Amniotic epithelial cell (primary cell): Measurements from ENCODE around the gene TMEM120B.
"Not testable (repeated sequence)": the region's sequence is repeated elsewhere in the genome, so short reads cannot be mapped to it uniquely, and the experiment has no call there.

Experiments used
- DNase-seq: peaks from one replicate; pipeline ENCODE4 v3.0.0-alpha.2; 2010; ENCODE audit warnings: low read depth

The TMEM120B gene

GRCh38 chr12:121748218-121748570 lies 35.6 kb downstream of the TMEM120B start:
- DNase-seq: peak; percentile 13

GRCh38 chr12:121748571-121749265 lies 36.2 kb downstream of the TMEM120B start:
- DNase-seq: peak; percentile 90

GRCh38 chr12:121749267-121749666 lies 36.7 kb downstream of the TMEM120B start:
- DNase-seq: no peak

- DNase-seq: no peak
Measured at GRCh38 chr12:121750507-121750955, 38.0 kb downstream of the TMEM120B start.

GRCh38 chr12:121751034-121751433 lies 38.5 kb downstream of the TMEM120B start:
- DNase-seq: no peak

- no peak for DNase-seq
Measured at GRCh38 chr12:121751749-121752351, 39.3 kb downstream of the TMEM120B start.

GRCh38 chr12:121753844-121754264 lies 41.3 kb downstream of the TMEM120B start:
- DNase-seq: no peak

- DNase-seq: no peak
Measured at GRCh38 chr12:121754836-121755235, 42.3 kb downstream of the TMEM120B start.

- no peak for DNase-seq
Measured at GRCh38 chr12:121755591-121755990, 43.0 kb downstream of the TMEM120B start.

- not testable (repeated sequence) for DNase-seq
Measured at GRCh38 chr12:121758536-121758935, 46.0 kb downstream of the TMEM120B start.

- peak; percentile 17 for DNase-seq
Measured at GRCh38 chr12:121762269-121762668, 49.7 kb downstream of the TMEM120B start.

GRCh38 chr12:121764808-121765207 lies 52.3 kb downstream of the TMEM120B start:
- DNase-seq: no peak

- DNase-seq: peak; percentile 77
Measured at GRCh38 chr12:121765573-121765972, 53.0 kb downstream of the TMEM120B start.

GRCh38 chr12:121766290-121767039 lies 53.9 kb downstream of the TMEM120B start:
- no peak for DNase-seq

GRCh38 chr12:121767525-121768016 lies 55.0 kb downstream of the TMEM120B start:
- DNase-seq: no peak

GRCh38 chr12:121769297-121769830 lies 56.8 kb downstream of the TMEM120B start:
- no peak for DNase-seq

- DNase-seq: peak; percentile 23
Measured at GRCh38 chr12:121769831-121770301, 57.3 kb downstream of the TMEM120B start.

- no peak for DNase-seq
Measured at GRCh38 chr12:121770388-121770787, 57.8 kb downstream of the TMEM120B start.

GRCh38 chr12:121770813-121771625 lies 58.5 kb downstream of the TMEM120B start:
- no peak for DNase-seq

- peak; percentile 55 for DNase-seq
Measured at GRCh38 chr12:121773011-121773777, 60.6 kb downstream of the TMEM120B start.
